ENCODE results near the gene SVIL.

The SVIL gene

DNA sequence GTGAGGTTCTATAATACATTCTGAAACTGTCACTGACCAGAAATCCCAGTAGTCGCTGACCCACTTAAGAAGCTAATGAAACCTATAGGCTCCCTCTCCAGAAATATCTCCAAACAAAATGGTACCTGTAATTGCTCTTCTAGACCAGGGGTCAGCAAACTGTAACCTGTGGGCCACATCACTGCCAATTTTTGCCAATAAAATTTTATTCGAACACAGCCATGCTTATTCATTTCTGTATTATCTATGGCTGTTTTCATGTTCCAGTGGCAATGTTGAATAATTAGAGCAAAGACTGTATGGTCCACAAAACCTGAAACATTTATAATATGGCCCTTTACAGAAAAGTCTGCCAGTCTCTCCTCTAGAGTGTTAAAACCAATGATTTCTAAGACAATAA, 37.2 kb upstream of the SVIL start:
- TF ChIP-seq, protein P1, sequence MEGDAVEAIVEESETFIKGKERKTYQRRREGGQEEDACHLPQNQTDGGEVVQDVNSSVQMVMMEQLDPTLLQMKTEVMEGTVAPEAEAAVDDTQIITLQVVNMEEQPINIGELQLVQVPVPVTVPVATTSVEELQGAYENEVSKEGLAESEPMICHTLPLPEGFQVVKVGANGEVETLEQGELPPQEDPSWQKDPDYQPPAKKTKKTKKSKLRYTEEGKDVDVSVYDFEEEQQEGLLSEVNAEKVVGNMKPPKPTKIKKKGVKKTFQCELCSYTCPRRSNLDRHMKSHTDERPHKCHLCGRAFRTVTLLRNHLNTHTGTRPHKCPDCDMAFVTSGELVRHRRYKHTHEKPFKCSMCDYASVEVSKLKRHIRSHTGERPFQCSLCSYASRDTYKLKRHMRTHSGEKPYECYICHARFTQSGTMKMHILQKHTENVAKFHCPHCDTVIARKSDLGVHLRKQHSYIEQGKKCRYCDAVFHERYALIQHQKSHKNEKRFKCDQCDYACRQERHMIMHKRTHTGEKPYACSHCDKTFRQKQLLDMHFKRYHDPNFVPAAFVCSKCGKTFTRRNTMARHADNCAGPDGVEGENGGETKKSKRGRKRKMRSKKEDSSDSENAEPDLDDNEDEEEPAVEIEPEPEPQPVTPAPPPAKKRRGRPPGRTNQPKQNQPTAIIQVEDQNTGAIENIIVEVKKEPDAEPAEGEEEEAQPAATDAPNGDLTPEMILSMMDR (IDR thresholded peaks at IDR 0.05; ENCODE audit: insufficient read depth, low read depth, low read length, missing control alignments), result no peak
- DNase-seq (ENCODE audit: low read depth), result no peak
- no peak overlapping the region for H3K4me3 ChIP-seq (ENCODE audit: low read length)

DNA sequence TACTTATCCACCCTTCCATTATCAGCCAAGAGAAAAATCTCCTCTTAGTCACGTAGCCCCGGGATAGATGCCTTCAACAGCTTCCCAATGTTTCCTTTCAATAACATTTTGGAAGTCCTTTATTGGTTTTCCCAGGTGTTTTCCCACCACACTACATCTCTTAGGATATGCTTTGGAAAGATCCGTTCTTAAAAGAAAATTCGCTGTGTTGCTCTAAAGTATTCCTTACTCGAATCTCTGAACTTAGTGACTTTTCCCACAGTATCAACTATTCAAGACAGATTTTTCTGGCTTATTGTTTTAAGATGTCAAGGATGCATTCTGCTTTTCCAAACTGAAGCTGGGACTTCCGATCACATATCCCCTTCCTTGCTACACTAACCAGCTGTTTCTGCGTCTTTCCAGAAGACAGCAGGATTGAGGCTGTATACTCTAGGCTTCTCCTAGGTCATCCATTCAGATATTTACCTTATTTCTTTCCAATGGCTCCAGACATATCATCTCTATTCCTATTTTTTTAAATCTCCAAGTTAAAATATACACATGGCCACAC, 36.5 kb upstream of the SVIL start:
- TF ChIP-seq, protein P1 (IDR thresholded peaks at IDR 0.05; ENCODE audit: insufficient read depth, low read depth, low read length, missing control alignments), result no peak
- H3K4me3 ChIP-seq (ENCODE audit: low read length), result no peak overlapping the region
- no peak for DNase-seq (ENCODE audit: low read depth)

DNA sequence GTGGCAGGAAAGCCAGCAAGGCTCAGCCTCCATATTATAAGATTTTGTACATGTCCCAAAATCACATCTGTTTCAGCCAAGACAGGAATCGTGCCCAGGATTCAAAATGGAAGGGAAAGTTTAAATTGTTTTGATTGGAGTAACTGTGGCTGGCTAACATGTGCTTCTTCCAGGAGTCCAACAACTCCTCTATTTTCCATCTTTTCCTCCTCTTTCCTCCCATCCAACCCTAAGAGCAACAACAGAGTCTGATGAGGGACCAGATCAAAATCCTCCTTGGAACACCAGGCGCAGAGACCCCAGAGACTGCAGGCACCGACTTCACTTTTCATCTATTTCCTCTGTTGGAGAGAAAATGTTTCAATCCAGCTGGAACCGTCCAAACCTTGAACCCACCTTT, 36.0 kb upstream of the SVIL start:
- DNase-seq (ENCODE audit: low read depth), result no peak
- TF ChIP-seq, protein P1 (IDR thresholded peaks at IDR 0.05; ENCODE audit: insufficient read depth, low read depth, low read length, missing control alignments), result no peak
- no peak overlapping the region for H3K4me3 ChIP-seq (ENCODE audit: low read length)

DNA sequence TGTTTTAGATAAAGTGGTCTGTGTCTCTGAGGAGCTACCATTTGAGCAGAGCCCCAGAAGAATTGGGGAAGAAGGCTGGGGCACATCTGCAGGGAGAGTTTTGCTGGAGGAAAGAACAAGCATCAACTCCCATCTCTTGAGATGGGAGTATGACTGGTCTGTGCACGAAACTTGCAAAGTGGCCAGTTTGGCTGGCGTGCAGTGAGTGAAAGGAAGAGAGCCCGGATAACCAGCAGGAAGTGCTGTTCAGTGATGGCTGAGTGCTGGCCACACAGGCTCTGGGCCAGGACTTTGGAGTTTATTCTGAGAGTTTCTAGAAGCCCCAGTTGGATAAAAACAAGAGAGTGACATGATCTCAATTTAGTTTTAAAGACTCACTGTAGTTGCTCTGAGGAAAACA, 34.4 kb upstream of the SVIL start:
- DNase-seq (ENCODE audit: low read depth), result peak; percentile 45
- H3K4me3 ChIP-seq (ENCODE audit: low read length), result no peak overlapping the region
- TF ChIP-seq, protein P1 (IDR thresholded peaks at IDR 0.05; ENCODE audit: insufficient read depth, low read depth, low read length, missing control alignments), result no peak

DNA sequence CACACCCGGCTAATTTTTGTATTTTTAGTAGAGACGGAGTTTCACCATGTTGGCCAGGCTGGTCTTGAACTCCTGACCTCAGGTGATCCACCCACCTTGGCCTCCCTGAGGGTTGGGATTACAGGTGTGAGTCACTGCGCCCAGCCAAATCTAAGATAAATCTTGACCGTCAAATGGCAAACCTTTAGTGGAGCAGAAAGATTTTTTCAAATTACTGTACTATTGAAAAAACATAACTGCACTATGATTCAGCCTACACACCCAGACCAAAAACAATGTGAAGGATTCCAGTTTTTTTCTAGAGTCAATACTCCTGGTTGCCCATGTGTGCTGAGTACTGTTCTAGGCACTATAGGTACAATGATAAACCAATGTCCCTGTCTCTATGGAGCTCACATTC, 33.9 kb upstream of the SVIL start:
- H3K4me3 ChIP-seq (ENCODE audit: low read length), result no peak overlapping the region
- TF ChIP-seq, protein P1 (IDR thresholded peaks at IDR 0.05; ENCODE audit: insufficient read depth, low read depth, low read length, missing control alignments), result no peak
- peak; percentile 66 for DNase-seq (ENCODE audit: low read depth)

DNA sequence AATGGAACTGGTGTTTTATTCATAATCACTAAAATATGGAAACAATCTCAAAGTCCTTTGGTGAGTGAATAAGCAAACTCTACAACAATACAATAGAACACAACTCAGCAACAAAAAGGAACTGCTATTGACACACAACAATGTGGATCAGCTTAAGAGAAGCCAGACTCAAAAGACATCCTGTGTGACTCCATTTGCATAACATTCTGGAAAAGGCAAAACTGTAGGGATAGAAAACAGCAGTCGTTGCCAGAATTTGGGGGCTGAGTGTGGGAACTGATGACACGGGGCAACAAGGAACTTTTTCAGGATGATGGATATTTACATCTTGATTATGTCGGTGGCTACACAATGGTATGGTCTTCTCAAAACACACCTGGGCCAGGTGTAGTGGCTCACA, 32.4 kb upstream of the SVIL start:
- H3K4me3 ChIP-seq (ENCODE audit: low read length), result no peak overlapping the region
- TF ChIP-seq, protein P1 (IDR thresholded peaks at IDR 0.05; ENCODE audit: insufficient read depth, low read depth, low read length, missing control alignments), result no peak
- no peak for DNase-seq (ENCODE audit: low read depth)

DNA sequence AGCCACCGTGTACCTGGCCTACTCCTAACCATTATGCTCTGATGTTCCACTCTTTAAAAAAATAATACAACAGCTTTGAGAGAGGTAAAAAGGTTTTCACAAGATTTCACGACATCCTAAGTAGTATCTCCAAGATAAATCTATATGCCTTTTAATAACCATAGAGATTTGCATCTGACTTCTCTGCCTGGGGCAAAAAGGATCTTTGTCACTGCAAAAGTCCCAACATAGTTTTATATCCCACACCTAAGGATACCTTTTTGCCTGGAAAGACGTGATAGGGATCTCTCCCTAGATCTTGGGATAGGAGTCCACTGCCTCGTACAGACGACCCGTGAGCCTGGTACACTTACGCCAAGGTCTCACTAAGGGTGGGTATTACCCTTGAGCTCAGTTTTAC, 31.4 kb upstream of the SVIL start:
- DNase-seq (ENCODE audit: low read depth), result no peak
- TF ChIP-seq, protein P1 (IDR thresholded peaks at IDR 0.05; ENCODE audit: insufficient read depth, low read depth, low read length, missing control alignments), result no peak
- no peak overlapping the region for H3K4me3 ChIP-seq (ENCODE audit: low read length)
